ENCODE data around the gene OR52A5.
"Not testable (repeated sequence)": the region's sequence is repeated elsewhere in the genome, so short reads cannot be mapped to it uniquely, and the experiment has no call there.

The OR52A5 gene

DNA sequence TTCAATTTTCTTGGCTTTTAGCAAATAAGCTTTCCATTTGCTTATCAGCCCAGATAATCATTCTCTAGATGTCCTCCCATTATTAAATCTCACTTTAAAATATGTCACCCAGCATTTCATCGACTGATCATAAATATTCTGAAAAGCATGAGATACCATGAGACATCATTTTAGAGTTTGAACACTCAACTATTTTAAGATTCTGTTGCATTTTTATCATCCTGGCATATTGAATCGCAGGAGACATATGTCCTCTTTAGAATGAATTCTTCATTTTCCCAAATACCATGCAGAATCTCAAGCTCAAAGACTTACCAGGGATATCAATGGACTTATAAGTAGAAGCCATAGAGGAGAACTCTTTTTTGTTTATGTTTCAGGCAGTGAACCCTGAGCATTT lies at the start of gene OR52A5:
OR52A5 (minus strand) TSS at position 361 of the 400 bp plus-strand sequence. CDS start 5,714 bp downstream, outside the sequence.
- no peak for TF ChIP-seq CTCF (IDR thresholded peaks at IDR 0.05; ENCODE audit: low read depth, low read length, missing control alignments)
- in situ Hi-C loops (cut with HindIII; ENCODE audit: low sequenced_read_pairs), result no loop called here
- no peak for DNase-seq (ENCODE audit: low read depth)
- no peak within 1 kb of the TSS for H3K4me3 ChIP-seq (ENCODE audit: low read depth, low read length)

DNA sequence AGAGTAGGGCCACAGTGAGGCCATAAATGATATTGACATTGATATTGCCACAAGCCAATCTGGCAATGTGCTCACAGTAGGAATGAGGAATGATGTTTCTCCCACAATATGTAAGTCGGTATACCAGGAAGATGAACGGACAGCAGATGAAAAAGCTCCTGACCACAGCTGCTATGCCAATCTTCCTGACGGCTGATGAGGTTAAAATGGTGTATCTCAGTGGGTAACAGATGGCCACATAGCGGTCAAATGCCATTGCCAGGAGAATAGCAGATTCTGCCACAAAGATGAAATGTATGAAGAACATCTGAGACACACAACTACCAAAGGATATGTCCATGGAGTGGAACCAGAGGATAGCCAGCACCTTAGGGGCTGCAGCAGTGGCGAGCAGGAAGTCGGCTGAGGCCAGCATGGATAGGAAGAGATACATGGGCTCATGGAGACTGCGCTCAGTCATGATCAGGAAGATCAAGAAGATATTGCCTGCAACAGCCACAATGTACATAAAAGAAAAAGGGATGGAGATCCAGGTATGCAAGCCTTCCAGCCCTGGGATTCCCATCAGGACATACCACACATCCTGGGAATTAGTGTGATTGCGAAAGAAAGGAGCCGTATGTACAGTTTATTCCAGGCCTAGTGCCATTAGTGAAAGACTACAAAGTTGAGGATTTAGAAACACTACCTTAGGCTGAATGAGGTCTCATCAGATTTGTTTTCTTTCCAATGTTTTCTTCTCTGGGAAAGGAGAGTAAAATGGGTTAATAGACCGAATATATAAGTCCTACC lies 40.1 kb upstream of the OR52A5 start:
- no peak overlapping the region for H3K4me3 ChIP-seq (ENCODE audit: low read depth, low read length)
- TF ChIP-seq CTCF (IDR thresholded peaks at IDR 0.05; ENCODE audit: low read depth, low read length, missing control alignments), result no peak
- in situ Hi-C loops (cut with HindIII; ENCODE audit: low sequenced_read_pairs), result no loop called here
- DNase-seq (ENCODE audit: low read depth), result no peak

- in situ Hi-C loops (cut with HindIII; ENCODE audit: low sequenced_read_pairs), result no loop called here
- no peak for TF ChIP-seq CTCF (IDR thresholded peaks at IDR 0.05; ENCODE audit: low read depth, low read length, missing control alignments)
- H3K4me3 ChIP-seq (ENCODE audit: low read depth, low read length), result no peak overlapping the region
- no peak for DNase-seq (ENCODE audit: low read depth)
Observed at GRCh38 chr11:5174934-5175333, 36.8 kb upstream of the OR52A5 start.

- in situ Hi-C loops (cut with HindIII; ENCODE audit: low sequenced_read_pairs), result no loop called here
- DNase-seq (ENCODE audit: low read depth), result no peak
- H3K4me3 ChIP-seq (ENCODE audit: low read depth, low read length), result no peak overlapping the region
- TF ChIP-seq CTCF (IDR thresholded peaks at IDR 0.05; ENCODE audit: low read depth, low read length, missing control alignments), result no peak
Observed at GRCh38 chr11:5171856-5172255, 33.7 kb upstream of the OR52A5 start.

- DNase-seq (ENCODE audit: low read depth); H3K4me3 ChIP-seq (ENCODE audit: low read depth, low read length); in situ Hi-C loops (cut with HindIII; ENCODE audit: low sequenced_read_pairs): not testable (repeated sequence)
Observed at GRCh38 chr11:5165898-5166297, 27.7 kb upstream of the OR52A5 start.

DNA sequence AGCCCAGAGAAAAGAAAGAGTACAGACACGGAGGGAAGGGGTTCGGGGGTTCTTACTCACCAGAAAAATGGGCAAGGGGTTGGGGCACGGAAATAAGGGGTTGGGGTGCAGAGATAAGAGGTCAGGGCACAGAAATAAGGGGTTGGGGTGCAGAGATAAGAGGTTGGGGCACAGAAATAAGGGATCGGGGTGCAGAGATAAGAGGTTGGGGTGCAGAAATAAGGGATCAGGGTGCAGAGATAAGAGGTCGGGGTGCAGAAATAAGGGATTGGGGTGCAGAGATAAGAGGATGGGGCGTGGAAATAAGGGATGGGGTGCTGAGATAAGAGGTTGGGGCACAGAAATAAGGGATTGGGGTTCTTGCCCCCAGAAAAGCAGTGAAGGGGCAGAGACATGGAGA lies 26.7 kb upstream of the OR52A5 start:
- H3K4me3 ChIP-seq (ENCODE audit: low read depth, low read length); DNase-seq (ENCODE audit: low read depth); in situ Hi-C loops (cut with HindIII; ENCODE audit: low sequenced_read_pairs): not testable (repeated sequence)

DNA sequence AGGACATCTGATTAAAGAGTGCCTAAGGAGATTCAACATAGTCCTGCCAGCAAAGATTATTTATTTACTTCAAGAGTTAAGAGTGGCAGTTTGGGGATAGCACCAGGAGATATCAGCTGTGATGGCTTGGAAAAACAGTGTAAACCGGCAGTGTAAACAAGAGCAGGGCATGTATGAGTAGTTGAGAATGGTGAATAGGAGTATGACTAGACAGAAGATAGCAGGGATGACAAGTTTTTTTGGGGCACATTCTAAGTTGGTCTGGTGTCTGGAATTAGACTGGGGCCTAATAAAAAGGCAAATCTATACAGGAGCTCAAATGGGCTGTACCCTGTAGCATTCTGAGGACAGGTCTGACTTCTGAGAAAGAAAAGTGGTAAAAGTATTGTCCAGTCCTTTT lies 22.9 kb upstream of the OR52A5 start:
- DNase-seq (ENCODE audit: low read depth); in situ Hi-C loops (cut with HindIII; ENCODE audit: low sequenced_read_pairs); H3K4me3 ChIP-seq (ENCODE audit: low read depth, low read length): not testable (repeated sequence)

GRCh38 chr11:5160217-5160616 lies 22.1 kb upstream of the OR52A5 start:
- H3K4me3 ChIP-seq (ENCODE audit: low read depth, low read length); DNase-seq (ENCODE audit: low read depth); in situ Hi-C loops (cut with HindIII; ENCODE audit: low sequenced_read_pairs): not testable (repeated sequence)

GRCh38 chr11:5159806-5160205 lies 21.6 kb upstream of the OR52A5 start:
- in situ Hi-C loops (cut with HindIII; ENCODE audit: low sequenced_read_pairs), result no loop called here
- no peak overlapping the region for H3K4me3 ChIP-seq (ENCODE audit: low read depth, low read length)
- TF ChIP-seq CTCF (IDR thresholded peaks at IDR 0.05; ENCODE audit: low read depth, low read length, missing control alignments), result no peak

More at GRCh38 chr11:5159806-5160205, 21.6 kb upstream of the OR52A5 start:
- DNase-seq (ENCODE audit: low read depth), result no peak
